WTC11 (cell line): ENCODE data around the gene OTOG. TPM values are rescaled to one million over a fixed set of nuclear protein-coding genes. Genes with fewer than 3 reads are reported as not detected.

Experiments used
- ATAC-seq: fragments of 200-7000 bp; cut with Tn5 transposase; 2 replicates; pipeline ENCODE4 v1.10.0; 2021; ENCODE audit warnings: mild to moderate bottlenecking, moderate library complexity
- CTCF ChIA-PET: fragments of 300-600 bp; sonication (Branson Sonifier 250); formaldehyde crosslinking; loops from one replicate; lab custom pipeline; 2021; ENCODE audit warnings: antibody characterized with exemption; lab: Charles Lee
- POLR2A ChIA-PET: fragments of 350-600 bp; sonication (Branson Sonifier 250); formaldehyde crosslinking; loops from one replicate; lab custom pipeline; 2021; ENCODE audit warnings: antibody characterized with exemption; lab: Charles Lee
- DNase-seq: peaks from one replicate; pipeline ENCODE4 v3.0.0; 2021; ENCODE audit warnings: low spot score
- H3K27ac Mint-ChIP-seq: 2 replicates; pipeline ENCODE4 v1.8.0; 2021; ENCODE audit warnings: mixed read lengths
- H3K27me3 Mint-ChIP-seq: 2 replicates; pipeline ENCODE4 v1.8.0; 2021; ENCODE audit warnings: low read depth, mild to moderate bottlenecking, moderate library complexity, mixed read lengths
- H3K36me3 Mint-ChIP-seq: 2 replicates; pipeline ENCODE4 v1.8.0; 2021; ENCODE audit warnings: mixed read lengths
- H3K4me1 Mint-ChIP-seq: 2 replicates; pipeline ENCODE4 v1.8.0; 2022; ENCODE audit warnings: mixed read lengths
- H3K4me3 Mint-ChIP-seq: 2 replicates; pipeline ENCODE4 v1.8.0; 2021; ENCODE audit warnings: mild to moderate bottlenecking, moderate library complexity, mixed read lengths
- H3K9me3 Mint-ChIP-seq: 2 replicates; pipeline ENCODE4 v1.8.0; 2021; ENCODE audit warnings: mixed read lengths
- CREM ChIP-seq: sonication (generic); formaldehyde crosslinking; IDR thresholded peaks from 2 replicates; pipeline ENCODE4 v1.8.1; 2022; ENCODE audit warnings: mild to moderate bottlenecking, missing genetic modification reagents, moderate library complexity
- E2F4 ChIP-seq: sonication (generic); formaldehyde crosslinking; IDR thresholded peaks from 2 replicates; pipeline ENCODE4 v1.8.1; 2022; ENCODE audit warnings: low read depth, mild to moderate bottlenecking, moderate library complexity, missing genetic modification reagents, borderline replicate concordance
- GABPB1 ChIP-seq: sonication (generic); formaldehyde crosslinking; IDR thresholded peaks from 2 replicates; pipeline ENCODE4 v1.8.1; 2023; ENCODE audit warnings: mild to moderate bottlenecking, missing genetic modification reagents
- JAZF1 ChIP-seq: fragments of 250-450 bp; sonication (Bioruptor Pico); IDR thresholded peaks from 2 replicates; pipeline ENCODE4 v1.9.0; 2021; ENCODE audit warnings: moderate library complexity, mild to moderate bottlenecking, inconsistent platforms
- RORB ChIP-seq: fragments of 250-450 bp; sonication (Bioruptor Pico); IDR thresholded peaks from 2 replicates; pipeline ENCODE4 v1.9.0; 2021; ENCODE audit warnings: mild to moderate bottlenecking
- TCF7 ChIP-seq: sonication (generic); formaldehyde crosslinking; IDR thresholded peaks from 2 replicates; pipeline ENCODE4 v1.8.0; 2022; ENCODE audit warnings: mild to moderate bottlenecking, low read depth, missing genetic modification reagents, moderate library complexity
- ZNF219 ChIP-seq: sonication (generic); formaldehyde crosslinking; IDR thresholded peaks from 2 replicates; pipeline ENCODE4 v1.8.0; 2023; ENCODE audit warnings: missing genetic modification reagents, mild to moderate bottlenecking, borderline replicate concordance
- total RNA-seq: library from RNA; stranded (reverse); gene quantifications from 3 replicates; pipeline ENCODE4 v1.2.3, GENCODE V29; 2021
- TF ChIP-seq, protein P1 (sequence below): sonication (generic); formaldehyde crosslinking; IDR thresholded peaks from 2 replicates; pipeline ENCODE4 v1.8.1; 2022; ENCODE audit warnings: mild to moderate bottlenecking, missing genetic modification reagents, moderate library complexity, borderline replicate concordance
- TF ChIP-seq, protein P2 (sequence below): fragments of 200-600 bp; IDR thresholded peaks from 2 replicates; pipeline ENCODE4 v1.8.0; 2022; ENCODE audit warnings: antibody characterized with exemption
- TF ChIP-seq, protein P3 (sequence below): sonication (generic); formaldehyde crosslinking; IDR thresholded peaks from 2 replicates; pipeline ENCODE4 v1.8.1; 2023; ENCODE audit warnings: mild to moderate bottlenecking, missing genetic modification reagents, borderline replicate concordance
- TF ChIP-seq, protein P4 (sequence below): sonication (generic); formaldehyde crosslinking; IDR thresholded peaks from 2 replicates; pipeline ENCODE4 v1.8.1; 2022; ENCODE audit warnings: missing genetic modification reagents, borderline replicate concordance
- TF ChIP-seq, protein P5 (sequence below): sonication (generic); formaldehyde crosslinking; IDR thresholded peaks from 2 replicates; pipeline ENCODE4 v1.8.0; 2023; ENCODE audit warnings: mild to moderate bottlenecking, missing genetic modification reagents

Gene OTOG
- total RNA-seq, 1 experiment from 2014 or later = 1.4 TPM

DNA sequence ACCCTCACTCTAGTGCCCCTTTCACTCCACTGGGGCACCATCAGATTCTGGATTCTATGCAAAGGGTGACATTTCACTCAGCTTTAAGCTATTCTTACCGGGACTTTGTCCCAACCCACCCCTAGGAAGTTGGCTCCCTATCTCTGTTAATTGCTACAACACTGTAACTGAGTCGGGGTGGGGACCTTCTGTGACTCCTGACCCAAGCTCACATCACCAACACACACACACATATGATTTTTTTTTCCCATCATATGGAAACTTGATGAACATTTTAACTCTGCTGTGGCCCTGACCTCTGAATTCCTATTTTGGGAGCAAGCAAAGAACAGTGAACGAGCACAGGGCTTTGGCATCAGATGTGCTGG lies 19.4 kb upstream of the OTOG start (continued):
- no peak for TF ChIP-seq GABPB1 (CRISPR knock-in tag)

DNA sequence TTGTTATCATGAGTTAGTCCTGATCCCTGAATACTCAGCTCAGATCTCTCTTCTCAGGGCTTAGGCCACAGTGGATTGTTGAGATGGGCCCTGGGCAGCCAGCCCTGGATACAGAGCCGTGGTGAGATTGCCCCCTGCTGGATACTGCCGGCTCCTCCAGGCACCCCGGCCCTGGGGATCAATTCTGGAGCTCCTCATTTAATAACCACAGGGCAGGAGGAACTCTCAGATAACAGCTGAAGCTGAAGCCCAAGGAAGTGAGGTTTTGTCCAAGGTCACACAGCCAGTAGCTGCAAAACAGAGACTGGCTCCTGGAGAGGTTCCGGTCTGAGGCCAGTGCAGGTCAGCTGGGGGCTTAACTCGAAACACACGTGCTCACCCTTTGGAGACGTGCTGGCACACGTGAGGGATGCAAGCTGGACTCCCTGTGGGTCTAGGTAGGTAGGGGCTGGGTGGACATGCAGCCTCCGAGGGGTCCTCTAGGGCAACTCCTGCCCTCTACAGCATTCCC lies 18.8 kb upstream of the OTOG start:
- H3K4me1 Mint-ChIP-seq = peaks cover 5% of the 10 kb centered on the region; the same call in 1 of the 2 replicates
- peak; percentile 82 for DNase-seq
- no peaks in the 10 kb centered on the region; the same call in 1 of the 2 replicates for H3K27me3 Mint-ChIP-seq
- H3K9me3 Mint-ChIP-seq = no peaks in the 10 kb centered on the region
- no peaks in the 10 kb centered on the region for H3K36me3 Mint-ChIP-seq
- CTCF ChIA-PET = interaction anchor here (0.5 to 9.3 kb wide), 88 partner anchors 10 to 733 kb away, joined by 3 to 203 read pairs (median 5); partner anchors contain the start of genes ABCC8, KCNC1, KCNJ11 and MYOD1
- ATAC-seq = peak; percentile 95
- TF ChIP-seq, protein P1, sequence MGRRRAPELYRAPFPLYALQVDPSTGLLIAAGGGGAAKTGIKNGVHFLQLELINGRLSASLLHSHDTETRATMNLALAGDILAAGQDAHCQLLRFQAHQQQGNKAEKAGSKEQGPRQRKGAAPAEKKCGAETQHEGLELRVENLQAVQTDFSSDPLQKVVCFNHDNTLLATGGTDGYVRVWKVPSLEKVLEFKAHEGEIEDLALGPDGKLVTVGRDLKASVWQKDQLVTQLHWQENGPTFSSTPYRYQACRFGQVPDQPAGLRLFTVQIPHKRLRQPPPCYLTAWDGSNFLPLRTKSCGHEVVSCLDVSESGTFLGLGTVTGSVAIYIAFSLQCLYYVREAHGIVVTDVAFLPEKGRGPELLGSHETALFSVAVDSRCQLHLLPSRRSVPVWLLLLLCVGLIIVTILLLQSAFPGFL = no peak
- TF ChIP-seq, protein P2, sequence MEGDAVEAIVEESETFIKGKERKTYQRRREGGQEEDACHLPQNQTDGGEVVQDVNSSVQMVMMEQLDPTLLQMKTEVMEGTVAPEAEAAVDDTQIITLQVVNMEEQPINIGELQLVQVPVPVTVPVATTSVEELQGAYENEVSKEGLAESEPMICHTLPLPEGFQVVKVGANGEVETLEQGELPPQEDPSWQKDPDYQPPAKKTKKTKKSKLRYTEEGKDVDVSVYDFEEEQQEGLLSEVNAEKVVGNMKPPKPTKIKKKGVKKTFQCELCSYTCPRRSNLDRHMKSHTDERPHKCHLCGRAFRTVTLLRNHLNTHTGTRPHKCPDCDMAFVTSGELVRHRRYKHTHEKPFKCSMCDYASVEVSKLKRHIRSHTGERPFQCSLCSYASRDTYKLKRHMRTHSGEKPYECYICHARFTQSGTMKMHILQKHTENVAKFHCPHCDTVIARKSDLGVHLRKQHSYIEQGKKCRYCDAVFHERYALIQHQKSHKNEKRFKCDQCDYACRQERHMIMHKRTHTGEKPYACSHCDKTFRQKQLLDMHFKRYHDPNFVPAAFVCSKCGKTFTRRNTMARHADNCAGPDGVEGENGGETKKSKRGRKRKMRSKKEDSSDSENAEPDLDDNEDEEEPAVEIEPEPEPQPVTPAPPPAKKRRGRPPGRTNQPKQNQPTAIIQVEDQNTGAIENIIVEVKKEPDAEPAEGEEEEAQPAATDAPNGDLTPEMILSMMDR = peak; percentile 73
- no peak for TF ChIP-seq ZNF219 (CRISPR knock-in tag)
- TF ChIP-seq JAZF1 (CRISPR knock-in tag) = no peak
- TF ChIP-seq, all 79 proteins: peak for 1
- Mint-ChIP-seq H3K4me3 (no peak overlapping the region), H3K27ac (no peak overlapping the region)
- POLR2A ChIA-PET = interaction anchor here (1.3 kb wide), 1 partner anchor 71 kb away, joined by 4 read pairs; no protein-coding TSS in a partner anchor

DNA sequence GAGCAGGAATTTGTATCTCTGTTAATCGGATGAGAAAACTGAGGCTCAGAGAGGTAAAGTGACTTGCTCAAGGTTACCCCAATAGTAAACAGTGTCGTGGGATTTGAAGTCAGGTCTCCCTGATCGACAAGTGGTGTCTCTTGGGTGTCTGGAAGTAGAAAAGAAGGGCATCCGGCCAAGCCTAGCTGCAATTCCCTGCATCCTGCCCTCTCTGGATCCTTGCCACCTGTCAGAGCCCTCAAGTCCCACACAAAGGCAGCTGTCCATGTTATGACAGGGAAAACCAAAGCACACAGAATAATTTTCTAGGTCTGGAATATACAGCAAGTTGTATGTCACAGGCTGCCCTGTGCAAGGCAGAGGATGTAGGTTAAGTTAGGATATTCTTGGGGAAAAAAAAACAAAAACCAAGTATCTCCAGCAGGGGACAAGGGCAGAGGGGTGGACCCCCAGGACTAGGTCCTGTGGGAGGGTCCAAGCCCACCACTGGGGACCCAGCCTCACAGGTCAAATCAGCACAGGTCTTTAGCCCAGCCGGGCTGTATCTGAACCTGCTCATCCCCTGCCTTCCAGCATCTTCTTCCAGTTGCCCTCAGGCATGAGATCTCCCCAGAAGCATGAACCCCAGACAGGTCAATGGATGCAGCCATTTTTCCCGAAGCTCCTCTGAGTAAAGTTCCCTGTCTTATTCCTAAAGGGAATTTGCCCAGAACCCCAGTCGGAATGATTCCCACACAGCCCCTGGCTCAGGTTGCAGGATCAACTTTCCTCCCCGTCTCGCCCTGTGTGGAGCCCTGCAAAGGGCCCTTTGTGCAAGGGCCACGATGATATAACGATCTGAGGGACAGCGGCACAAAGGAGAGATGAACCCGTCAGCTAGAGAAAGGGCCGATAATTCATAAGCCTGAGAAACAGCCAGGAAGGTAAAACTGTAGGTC lies 17.9 kb upstream of the OTOG start:
- Mint-ChIP-seq H3K36me3 (no peaks in the 10 kb centered on the region), H3K27me3 (no peaks in the 10 kb centered on the region; the same call in 1 of the 2 replicates), H3K4me1 (peaks cover 10% of the 10 kb centered on the region; the same call in 1 of the 2 replicates), H3K4me3 (no peak overlapping the region), H3K27ac (no peak overlapping the region), H3K9me3 (no peaks in the 10 kb centered on the region)
- ATAC-seq (no peak), DNase-seq (no peak)
- ChIA-PET POLR2A (no interaction called here), CTCF (interaction anchor here (0.7 to 9.3 kb wide), 34 partner anchors 10 to 336 kb away, joined by 3 to 203 read pairs (median 7); partner anchors contain the start of genes KCNC1, KCNJ11, NUCB2 and OTOG)
- TF ChIP-seq TCF7 (no peak), E2F4 (no peak), RORB (CRISPR knock-in tag) (no peak), CREM (CRISPR knock-in tag) (no peak)
- TF ChIP-seq, protein P3, sequence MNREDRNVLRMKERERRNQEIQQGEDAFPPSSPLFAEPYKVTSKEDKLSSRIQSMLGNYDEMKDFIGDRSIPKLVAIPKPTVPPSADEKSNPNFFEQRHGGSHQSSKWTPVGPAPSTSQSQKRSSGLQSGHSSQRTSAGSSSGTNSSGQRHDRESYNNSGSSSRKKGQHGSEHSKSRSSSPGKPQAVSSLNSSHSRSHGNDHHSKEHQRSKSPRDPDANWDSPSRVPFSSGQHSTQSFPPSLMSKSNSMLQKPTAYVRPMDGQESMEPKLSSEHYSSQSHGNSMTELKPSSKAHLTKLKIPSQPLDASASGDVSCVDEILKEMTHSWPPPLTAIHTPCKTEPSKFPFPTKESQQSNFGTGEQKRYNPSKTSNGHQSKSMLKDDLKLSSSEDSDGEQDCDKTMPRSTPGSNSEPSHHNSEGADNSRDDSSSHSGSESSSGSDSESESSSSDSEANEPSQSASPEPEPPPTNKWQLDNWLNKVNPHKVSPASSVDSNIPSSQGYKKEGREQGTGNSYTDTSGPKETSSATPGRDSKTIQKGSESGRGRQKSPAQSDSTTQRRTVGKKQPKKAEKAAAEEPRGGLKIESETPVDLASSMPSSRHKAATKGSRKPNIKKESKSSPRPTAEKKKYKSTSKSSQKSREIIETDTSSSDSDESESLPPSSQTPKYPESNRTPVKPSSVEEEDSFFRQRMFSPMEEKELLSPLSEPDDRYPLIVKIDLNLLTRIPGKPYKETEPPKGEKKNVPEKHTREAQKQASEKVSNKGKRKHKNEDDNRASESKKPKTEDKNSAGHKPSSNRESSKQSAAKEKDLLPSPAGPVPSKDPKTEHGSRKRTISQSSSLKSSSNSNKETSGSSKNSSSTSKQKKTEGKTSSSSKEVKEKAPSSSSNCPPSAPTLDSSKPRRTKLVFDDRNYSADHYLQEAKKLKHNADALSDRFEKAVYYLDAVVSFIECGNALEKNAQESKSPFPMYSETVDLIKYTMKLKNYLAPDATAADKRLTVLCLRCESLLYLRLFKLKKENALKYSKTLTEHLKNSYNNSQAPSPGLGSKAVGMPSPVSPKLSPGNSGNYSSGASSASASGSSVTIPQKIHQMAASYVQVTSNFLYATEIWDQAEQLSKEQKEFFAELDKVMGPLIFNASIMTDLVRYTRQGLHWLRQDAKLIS = no peak
- TF ChIP-seq, protein P4, sequence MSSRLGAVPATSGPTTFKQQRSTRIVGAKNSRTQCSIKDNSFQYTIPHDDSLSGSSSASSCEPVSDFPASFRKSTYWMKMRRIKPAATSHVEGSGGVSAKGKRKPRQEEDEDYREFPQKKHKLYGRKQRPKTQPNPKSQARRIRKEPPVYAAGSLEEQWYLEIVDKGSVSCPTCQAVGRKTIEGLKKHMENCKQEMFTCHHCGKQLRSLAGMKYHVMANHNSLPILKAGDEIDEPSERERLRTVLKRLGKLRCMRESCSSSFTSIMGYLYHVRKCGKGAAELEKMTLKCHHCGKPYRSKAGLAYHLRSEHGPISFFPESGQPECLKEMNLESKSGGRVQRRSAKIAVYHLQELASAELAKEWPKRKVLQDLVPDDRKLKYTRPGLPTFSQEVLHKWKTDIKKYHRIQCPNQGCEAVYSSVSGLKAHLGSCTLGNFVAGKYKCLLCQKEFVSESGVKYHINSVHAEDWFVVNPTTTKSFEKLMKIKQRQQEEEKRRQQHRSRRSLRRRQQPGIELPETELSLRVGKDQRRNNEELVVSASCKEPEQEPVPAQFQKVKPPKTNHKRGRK (CRISPR knock-in tag) = no peak
- TF ChIP-seq, protein P5, sequence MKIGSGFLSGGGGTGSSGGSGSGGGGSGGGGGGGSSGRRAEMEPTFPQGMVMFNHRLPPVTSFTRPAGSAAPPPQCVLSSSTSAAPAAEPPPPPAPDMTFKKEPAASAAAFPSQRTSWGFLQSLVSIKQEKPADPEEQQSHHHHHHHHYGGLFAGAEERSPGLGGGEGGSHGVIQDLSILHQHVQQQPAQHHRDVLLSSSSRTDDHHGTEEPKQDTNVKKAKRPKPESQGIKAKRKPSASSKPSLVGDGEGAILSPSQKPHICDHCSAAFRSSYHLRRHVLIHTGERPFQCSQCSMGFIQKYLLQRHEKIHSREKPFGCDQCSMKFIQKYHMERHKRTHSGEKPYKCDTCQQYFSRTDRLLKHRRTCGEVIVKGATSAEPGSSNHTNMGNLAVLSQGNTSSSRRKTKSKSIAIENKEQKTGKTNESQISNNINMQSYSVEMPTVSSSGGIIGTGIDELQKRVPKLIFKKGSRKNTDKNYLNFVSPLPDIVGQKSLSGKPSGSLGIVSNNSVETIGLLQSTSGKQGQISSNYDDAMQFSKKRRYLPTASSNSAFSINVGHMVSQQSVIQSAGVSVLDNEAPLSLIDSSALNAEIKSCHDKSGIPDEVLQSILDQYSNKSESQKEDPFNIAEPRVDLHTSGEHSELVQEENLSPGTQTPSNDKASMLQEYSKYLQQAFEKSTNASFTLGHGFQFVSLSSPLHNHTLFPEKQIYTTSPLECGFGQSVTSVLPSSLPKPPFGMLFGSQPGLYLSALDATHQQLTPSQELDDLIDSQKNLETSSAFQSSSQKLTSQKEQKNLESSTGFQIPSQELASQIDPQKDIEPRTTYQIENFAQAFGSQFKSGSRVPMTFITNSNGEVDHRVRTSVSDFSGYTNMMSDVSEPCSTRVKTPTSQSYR (CRISPR knock-in tag) = no peak
